ENCODE results near the gene ABTB2. TPM values are rescaled to one million over a fixed set of nuclear protein-coding genes. Genes with fewer than 3 reads are reported as not detected.
"Not testable (repeated sequence)": the region's sequence is repeated elsewhere in the genome, so short reads cannot be mapped to it uniquely, and the experiment has no call there.

ABTB2 gene
- polyA plus RNA-seq, 1 experiment, result 6.3 TPM

- DNase-seq (ENCODE audit: low read depth), result no peak
- TF ChIP-seq CTCF (IDR thresholded peaks at IDR 0.05; ENCODE audit: insufficient read depth, low read depth, low read length), result no peak
- Histone ChIP-seq H3K36me3 (ENCODE audit: control insufficient read depth, insufficient read depth, low read length) (no peaks in the 10 kb centered on the region), H3K27me3 (ENCODE audit: control insufficient read depth, insufficient read depth, low read length) (no peaks in the 10 kb centered on the region), H3K4me3 (ENCODE audit: low read depth, low read length) (no peak overlapping the region)
- POLR2A ChIA-PET, result interaction anchor here (0.6 kb wide), 1 partner anchor 336 kb away, joined by 3 read pairs; no protein-coding TSS in a partner anchor
- CTCF ChIA-PET, result interaction anchor here (0.6 to 0.9 kb wide), 2 partner anchors 259 to 1315 kb away, joined by 3 read pairs; no protein-coding TSS in a partner anchor
These were observed 37.0 kb upstream of the ABTB2 start for GRCh38 chr11:34394771-34395300.

GRCh38 chr11:34387653-34388052 is 29.8 kb upstream of the ABTB2 start:
- Histone ChIP-seq H3K4me3 (ENCODE audit: low read depth, low read length) (no peak overlapping the region), H3K27me3 (ENCODE audit: control insufficient read depth, insufficient read depth, low read length) (0 out of 2 replicates have a peak, but pooled peaks cover 1% of the 10 kb centered on the region), H3K36me3 (ENCODE audit: control insufficient read depth, insufficient read depth, low read length) (no peaks in the 10 kb centered on the region)
- DNase-seq (ENCODE audit: low read depth), result no peak
- TF ChIP-seq CTCF (IDR thresholded peaks at IDR 0.05; ENCODE audit: insufficient read depth, low read depth, low read length), result no peak
- POLR2A ChIA-PET, result no interaction called here
- CTCF ChIA-PET, result no interaction called here

- H3K4me3 ChIP-seq (ENCODE audit: low read depth, low read length); POLR2A ChIA-PET; H3K27me3 ChIP-seq (ENCODE audit: control insufficient read depth, insufficient read depth, low read length); DNase-seq (ENCODE audit: low read depth); H3K36me3 ChIP-seq (ENCODE audit: control insufficient read depth, insufficient read depth, low read length): not testable (repeated sequence)
- CTCF ChIA-PET, result interaction anchor here (1.0 kb wide), 1 partner anchor 390 kb away, joined by 3 read pairs; no protein-coding TSS in a partner anchor
These were observed 28.5 kb upstream of the ABTB2 start for GRCh38 chr11:34386356-34386755.

GRCh38 chr11:34382532-34383276 is 24.9 kb upstream of the ABTB2 start:
- DNase-seq (ENCODE audit: low read depth), result no peak
- POLR2A ChIA-PET, result no interaction called here
- CTCF ChIA-PET, result no interaction called here
- no peak for TF ChIP-seq CTCF (IDR thresholded peaks at IDR 0.05; ENCODE audit: insufficient read depth, low read depth, low read length)
- Histone ChIP-seq H3K4me3 (ENCODE audit: low read depth, low read length) (no peak overlapping the region), H3K36me3 (ENCODE audit: control insufficient read depth, insufficient read depth, low read length) (no peaks in the 10 kb centered on the region), H3K27me3 (ENCODE audit: control insufficient read depth, insufficient read depth, low read length) (0 out of 2 replicates have a peak, but pooled peaks cover 1% of the 10 kb centered on the region)

- H3K36me3 ChIP-seq (ENCODE audit: control insufficient read depth, insufficient read depth, low read length), result no peaks in the 10 kb centered on the region
- DNase-seq (ENCODE audit: low read depth), result no peak
- 0 out of 2 replicates have a peak, but pooled peaks cover 1% of the 10 kb centered on the region for H3K27me3 ChIP-seq (ENCODE audit: control insufficient read depth, insufficient read depth, low read length)
- ChIA-PET POLR2A (no interaction called here), CTCF (no interaction called here)
- no peak overlapping the region for H3K4me3 ChIP-seq (ENCODE audit: low read depth, low read length)
- TF ChIP-seq CTCF (IDR thresholded peaks at IDR 0.05; ENCODE audit: insufficient read depth, low read depth, low read length), result no peak
These were observed 24.0 kb upstream of the ABTB2 start for GRCh38 chr11:34381775-34382174.

Data from BJ (cell line).